HG03175 (cell line): ENCODE data around the gene OSBPL6.

Experiments
- ATAC-seq: cut with Tn5 transposase; IDR thresholded peaks from one replicate; pipeline ENCODE4 v1.9.1; 2021; ENCODE audit warnings: mild to moderate bottlenecking, moderate library complexity; ENCODE audit not compliant: unreplicated experiment

OSBPL6 gene

GRCh38 chr2:178237488-178238153 lies 43.3 kb downstream of the OSBPL6 start:
- no peak for ATAC-seq

GRCh38 chr2:178238154-178238521 lies 43.8 kb downstream of the OSBPL6 start:
- ATAC-seq: no peak

- ATAC-seq: no peak
Measured at GRCh38 chr2:178238750-178239149, 44.4 kb downstream of the OSBPL6 start.

- no peak for ATAC-seq
Measured at GRCh38 chr2:178241844-178242551, 47.7 kb downstream of the OSBPL6 start.

- ATAC-seq: no peak
Measured at GRCh38 chr2:178242552-178242883, 48.2 kb downstream of the OSBPL6 start.

GRCh38 chr2:178243961-178244360 lies 49.6 kb downstream of the OSBPL6 start:
- ATAC-seq: no peak

- ATAC-seq: no peak
Measured at GRCh38 chr2:178244777-178245176, 50.5 kb downstream of the OSBPL6 start.

GRCh38 chr2:178246696-178247095 lies 52.4 kb downstream of the OSBPL6 start:
- no peak for ATAC-seq

- no peak for ATAC-seq
Measured at GRCh38 chr2:178247250-178247649, 52.9 kb downstream of the OSBPL6 start.

GRCh38 chr2:178250429-178250828 lies 56.1 kb downstream of the OSBPL6 start:
- ATAC-seq: no peak

GRCh38 chr2:178251151-178251955 lies 57.0 kb downstream of the OSBPL6 start:
- no peak for ATAC-seq

GRCh38 chr2:178256382-178257042 lies 62.2 kb downstream of the OSBPL6 start:
- no peak for ATAC-seq

GRCh38 chr2:178257127-178257526 lies 62.8 kb downstream of the OSBPL6 start:
- ATAC-seq: no peak

GRCh38 chr2:178258916-178259315 lies 64.6 kb downstream of the OSBPL6 start:
- ATAC-seq: no peak

- no peak for ATAC-seq
Measured at GRCh38 chr2:178263159-178263860, 69.0 kb downstream of the OSBPL6 start.

- no peak for ATAC-seq
Measured at GRCh38 chr2:178264211-178264610, 69.9 kb downstream of the OSBPL6 start.

- ATAC-seq: no peak
Measured at GRCh38 chr2:178265851-178266250, 71.5 kb downstream of the OSBPL6 start.

- ATAC-seq: no peak
Measured at GRCh38 chr2:178266445-178266844, 72.1 kb downstream of the OSBPL6 start.

- ATAC-seq: no peak
Measured at GRCh38 chr2:178267660-178268059, 73.3 kb downstream of the OSBPL6 start.

GRCh38 chr2:178268435-178268834 lies 74.1 kb downstream of the OSBPL6 start:
- ATAC-seq: no peak
